Skeletal muscle satellite cell (primary cell): Measurements from ENCODE around the gene DMRTC1. TPM values are rescaled to one million over a fixed set of nuclear protein-coding genes. Genes with fewer than 3 reads are reported as not detected.
"Not testable (repeated sequence)": the region's sequence is repeated elsewhere in the genome, so short reads cannot be mapped to it uniquely, and the experiment has no call there.

Experiments used
- H3K27me3 ChIP-seq: 2 replicates; pipeline ENCODE4 v1.7.0; 2013; ENCODE audit warnings: low read length; ENCODE audit not compliant: control insufficient read depth, insufficient read depth
- H3K36me3 ChIP-seq: 2 replicates; pipeline ENCODE4 v1.7.0; 2013; ENCODE audit warnings: mild to moderate bottlenecking, control low read depth, low read length; ENCODE audit not compliant: insufficient read depth
- H3K4me1 ChIP-seq: 2 replicates; pipeline ENCODE4 v1.7.0; 2013; ENCODE audit warnings: low read length; ENCODE audit not compliant: control insufficient read depth, insufficient read depth
- H3K4me2 ChIP-seq: 2 replicates; pipeline ENCODE4 v1.7.0; 2013; ENCODE audit warnings: mild to moderate bottlenecking, low read length
- H3K4me3 ChIP-seq: 2 replicates; pipeline ENCODE4 v1.7.0; 2013; ENCODE audit warnings: low read length
- H3K9ac ChIP-seq: 2 replicates; pipeline ENCODE4 v1.7.0; 2013; ENCODE audit warnings: mild to moderate bottlenecking, low read depth, low read length, moderate library complexity
- H3K9me3 ChIP-seq: replicated peaks from 2 replicates; pipeline ENCODE4 v1.7.0; 2013; ENCODE audit warnings: mild to moderate bottlenecking, control low read depth, low read length
- total RNA-seq: library from RNA; depleted of rRNA; stranded (reverse); fragments of >200 nt; gene quantifications from 2 replicates; pipeline ENCODE4 v1.2.3, GENCODE V29; 2012; rRNA removed

The DMRTC1 gene
- not detected in 2 replicates for total RNA-seq

- H3K36me3 ChIP-seq, H3K9me3 ChIP-seq, H3K4me1 ChIP-seq, H3K9ac ChIP-seq, H3K4me3 ChIP-seq, H3K4me2 ChIP-seq, H3K27me3 ChIP-seq: not testable (repeated sequence)
Measured at GRCh38 chrX:72943819-72944169, at the start of gene DMRTC1. TSS of gene DMRTC1 (minus strand) at chrX:72943837. CDS start at chrX:72875694, 68,143 bp downstream.

GRCh38 chrX:72980894-72981469, 37.3 kb upstream of the DMRTC1 start:
- not testable (repeated sequence) for H3K27me3 ChIP-seq, H3K4me2 ChIP-seq, H3K36me3 ChIP-seq, H3K9ac ChIP-seq, H3K4me1 ChIP-seq, H3K4me3 ChIP-seq, H3K9me3 ChIP-seq

GRCh38 chrX:72974885-72975284, 31.2 kb upstream of the DMRTC1 start:
- H3K9me3 ChIP-seq, H3K4me1 ChIP-seq, H3K4me3 ChIP-seq, H3K9ac ChIP-seq, H3K36me3 ChIP-seq, H3K27me3 ChIP-seq, H3K4me2 ChIP-seq: not testable (repeated sequence)

GRCh38 chrX:72971859-72972258, 28.2 kb upstream of the DMRTC1 start:
- not testable (repeated sequence) for H3K9ac ChIP-seq, H3K9me3 ChIP-seq, H3K4me1 ChIP-seq, H3K4me3 ChIP-seq, H3K4me2 ChIP-seq, H3K36me3 ChIP-seq, H3K27me3 ChIP-seq

GRCh38 chrX:72959971-72960370, 16.3 kb upstream of the DMRTC1 start:
- not testable (repeated sequence) for H3K27me3 ChIP-seq

GRCh38 chrX:72943035-72943818, 410 bp downstream of the DMRTC1 start:
- H3K27me3 ChIP-seq, H3K36me3 ChIP-seq, H3K4me1 ChIP-seq, H3K4me3 ChIP-seq, H3K9me3 ChIP-seq, H3K4me2 ChIP-seq, H3K9ac ChIP-seq: not testable (repeated sequence)

More at GRCh38 chrX:72959971-72960370, 16.3 kb upstream of the DMRTC1 start:
- H3K4me1 ChIP-seq, H3K36me3 ChIP-seq, H3K9ac ChIP-seq, H3K9me3 ChIP-seq, H3K4me3 ChIP-seq, H3K4me2 ChIP-seq: not testable (repeated sequence)

GRCh38 chrX:72942272-72942671, 1.4 kb downstream of the DMRTC1 start:
- H3K4me3 ChIP-seq, H3K9ac ChIP-seq, H3K27me3 ChIP-seq, H3K4me1 ChIP-seq, H3K4me2 ChIP-seq, H3K36me3 ChIP-seq, H3K9me3 ChIP-seq: not testable (repeated sequence)

GRCh38 chrX:72937906-72938305, 5.7 kb downstream of the DMRTC1 start, which contains the start of gene FAM236A:
TSS of gene FAM236A (plus strand) at chrX:72938206. CDS start at chrX:72938263, 57 bp downstream.
- H3K4me3 ChIP-seq, H3K4me2 ChIP-seq, H3K9me3 ChIP-seq, H3K36me3 ChIP-seq, H3K9ac ChIP-seq, H3K27me3 ChIP-seq, H3K4me1 ChIP-seq: not testable (repeated sequence)

- H3K4me3 ChIP-seq, H3K36me3 ChIP-seq, H3K9me3 ChIP-seq, H3K4me1 ChIP-seq, H3K4me2 ChIP-seq, H3K9ac ChIP-seq, H3K27me3 ChIP-seq: not testable (repeated sequence)
Measured at GRCh38 chrX:72936882-72937455, 6.7 kb downstream of the DMRTC1 start.

GRCh38 chrX:72936455-72936854, 7.2 kb downstream of the DMRTC1 start:
- not testable (repeated sequence) for H3K4me3 ChIP-seq, H3K36me3 ChIP-seq, H3K27me3 ChIP-seq, H3K4me2 ChIP-seq, H3K4me1 ChIP-seq, H3K9ac ChIP-seq, H3K9me3 ChIP-seq

GRCh38 chrX:72932283-72932682, 11.4 kb downstream of the DMRTC1 start:
- H3K4me2 ChIP-seq, H3K9me3 ChIP-seq, H3K4me1 ChIP-seq, H3K27me3 ChIP-seq, H3K4me3 ChIP-seq, H3K9ac ChIP-seq, H3K36me3 ChIP-seq: not testable (repeated sequence)

GRCh38 chrX:72916096-72916495, 27.5 kb downstream of the DMRTC1 start:
- H3K9me3 ChIP-seq, H3K36me3 ChIP-seq, H3K4me2 ChIP-seq, H3K27me3 ChIP-seq, H3K4me3 ChIP-seq, H3K9ac ChIP-seq, H3K4me1 ChIP-seq: not testable (repeated sequence)
